Ectodermal cell (in vitro differentiated cells): ENCODE measurements around the gene NANOS1.
A peak's percentile ranks its signal among the peaks of the same experiment; 100 is the strongest.

Experiments
- H3K27ac ChIP-seq: 2 replicates; pipeline ENCODE4 v1.7.0; 2013; ENCODE audit warnings: mild to moderate bottlenecking, low read depth, low read length; ENCODE audit not compliant: insufficient read depth, poor library complexity, severe bottlenecking
- H3K27me3 ChIP-seq: 2 replicates; pipeline ENCODE4 v1.7.0; 2013; ENCODE audit warnings: mild to moderate bottlenecking, low read length; ENCODE audit not compliant: insufficient read depth, control insufficient read depth, poor library complexity, severe bottlenecking
- H3K36me3 ChIP-seq: one replicate; pipeline ENCODE4 v1.7.0; 2013; ENCODE audit warnings: low read length; ENCODE audit not compliant: control insufficient read depth, insufficient read depth
- H3K4me1 ChIP-seq: one replicate; pipeline ENCODE4 v1.7.0; 2013; ENCODE audit warnings: low read length; ENCODE audit not compliant: control insufficient read depth, insufficient read depth
- H3K4me3 ChIP-seq: 2 replicates; pipeline ENCODE4 v1.7.0; 2013; ENCODE audit warnings: low read depth, low read length, control low read depth; ENCODE audit not compliant: insufficient read depth
- H3K9me3 ChIP-seq: 2 replicates; pipeline ENCODE4 v1.7.0; 2013; ENCODE audit warnings: mild to moderate bottlenecking, low read length, moderate library complexity; ENCODE audit not compliant: control insufficient read depth
- WGBS, 2 experiments: methylation state at CpG; one replicate each; pipeline ENCODE4 v1.1.7; 2013; ENCODE audit warnings: missing lambda C conversion rate in 2 of 2; 5-methylcytosine and 5-hydroxymethylcytosine counted together

NANOS1 gene

GRCh38 chr10:119079599-119080520 is 50.3 kb downstream of the NANOS1 start:
- Histone ChIP-seq H3K36me3 (no peaks in the 10 kb centered on the region), H3K9me3 (no peaks in the 10 kb centered on the region), H3K27me3 (no peaks in the 10 kb centered on the region), H3K4me1 (no peaks in the 10 kb centered on the region), H3K4me3 (peak overlapping the region; percentile 78), H3K27ac (peak overlapping the region; percentile 68)
- 0 to 1% methylated on average over 48 of the region's 48 CpGs for WGBS, 2 experiments

- peak within 1 kb of the TSS; percentile 91 for H3K27ac ChIP-seq
- no peaks in the 10 kb centered on the region for H3K27me3 ChIP-seq
- no peaks in the 10 kb centered on the region for H3K36me3 ChIP-seq
- H3K9me3 ChIP-seq, result no peaks in the 10 kb centered on the region
- 0% methylated on average over 74 of the region's 74 CpGs for WGBS, 2 experiments
- peak within 1 kb of the TSS; percentile 78 for H3K4me3 ChIP-seq
- no peaks in the 10 kb centered on the region for H3K4me1 ChIP-seq
Measured at GRCh38 chr10:119080521-119081259, 51.2 kb downstream of the NANOS1 start, which contains the start of gene EIF3A. Gene EIF3A (minus strand): TSS chr10:119080817. CDS start chr10:119080676, 141 bp downstream.
